Caco-2 (cell line): ENCODE data around the gene SLC38A2. TPM values are rescaled to one million over a fixed set of nuclear protein-coding genes. Genes with fewer than 3 reads are reported as not detected.
A peak's percentile ranks its signal among the peaks of the same experiment; 100 is the strongest.

Experiments
- BruUV-seq: library from RNA; stranded (reverse); fragments of 400-500 nt; replicated peaks from 2 replicates; lab custom pipeline; 2021; lab: Mats Ljungman, UMichigan
- CTCF ChIA-PET: fragments of 300-600 bp; sonication (Branson Sonifier 250); formaldehyde crosslinking; loops from one replicate; lab custom pipeline; 2022; ENCODE audit warnings: antibody characterized with exemption; lab: Charles Lee
- POLR2A ChIA-PET: fragments of 300-600 bp; sonication (Branson Sonifier 250); formaldehyde crosslinking; loops from one replicate; lab custom pipeline; 2022; ENCODE audit warnings: antibody characterized with exemption; lab: Charles Lee
- DNase-seq, 2 experiments: peaks; one replicate each; pipeline versions ENCODE4 v3.0.0 to v3.0.0-alpha.2; 2020 to 2022
- H3K27me3 ChIP-seq: replicated peaks from 2 replicates; pipeline ENCODE4 v1.6.0; 2011; ENCODE audit warnings: low read length; ENCODE audit not compliant: control insufficient read depth, insufficient read depth
- H3K36me3 ChIP-seq: 2 replicates; pipeline ENCODE4 v1.5.1; 2011; ENCODE audit warnings: low read length; ENCODE audit not compliant: control insufficient read depth, insufficient read depth
- H3K4me1 ChIP-seq: fragments of 250-450 bp; sonication (Bioruptor Pico); 2 replicates; pipeline ENCODE4 v1.5.1; 2020; ENCODE audit warnings: mild to moderate bottlenecking
- H3K4me3 ChIP-seq: 2 replicates; pipeline ENCODE4 v1.5.1; 2011; ENCODE audit warnings: low read depth, mild to moderate bottlenecking, control low read depth, low read length
- H3K9me3 ChIP-seq: fragments of 250-450 bp; sonication (Bioruptor Pico); 2 replicates; pipeline ENCODE4 v1.5.1; 2020; ENCODE audit warnings: mild to moderate bottlenecking, moderate library complexity
- H3K27ac Mint-ChIP-seq: one replicate; pipeline ENCODE4 v1.8.0; 2022; ENCODE audit warnings: mixed read lengths; ENCODE audit not compliant: unreplicated experiment
- H3K27me3 Mint-ChIP-seq: one replicate; pipeline ENCODE4 v1.8.0; 2022; ENCODE audit warnings: mixed read lengths; ENCODE audit not compliant: insufficient read depth, unreplicated experiment
- H3K36me3 Mint-ChIP-seq: one replicate; pipeline ENCODE4 v1.8.0; 2022; ENCODE audit warnings: mild to moderate bottlenecking, mixed read lengths; ENCODE audit not compliant: insufficient read depth, unreplicated experiment
- H3K4me1 Mint-ChIP-seq: one replicate; pipeline ENCODE4 v1.8.0; 2022; ENCODE audit warnings: low read depth, mixed read lengths; ENCODE audit not compliant: unreplicated experiment
- H3K4me3 Mint-ChIP-seq: one replicate; pipeline ENCODE4 v1.8.0; 2022; ENCODE audit warnings: mild to moderate bottlenecking, moderate library complexity, mixed read lengths; ENCODE audit not compliant: unreplicated experiment
- H3K9me3 Mint-ChIP-seq: one replicate; pipeline ENCODE4 v1.8.0; 2022; ENCODE audit warnings: mixed read lengths; ENCODE audit not compliant: unreplicated experiment
- CTCF ChIP-seq, 2 experiments: fragments of 200-600 bp in 1 of 2; IDR thresholded peaks; 1 replicate in 1 of 2; 2 replicates in 1 of 2; pipeline versions ENCODE4 v1.5.1 to v1.8.0; 2011 to 2022; ENCODE audit warnings: antibody characterized with exemption in 1 of 2, control low read depth in 1 of 2, inconsistent platforms in 1 of 2, low read depth in 1 of 2, low read length in 1 of 2, mild to moderate bottlenecking in 1 of 2, moderate library complexity in 1 of 2; ENCODE audit not compliant: insufficient read depth in 1 of 2, severe bottlenecking in 1 of 2, unreplicated experiment in 1 of 2
- intact Hi-C: fragments of 100-400 bp; cut with micrococcal nuclease; formaldehyde crosslinking; loops from one replicate; pipeline ENCODE4 v1.10.0; 2022; ENCODE audit not compliant: unreplicated experiment
- total RNA-seq: library from RNA; stranded (reverse); gene quantifications from 2 replicates; pipeline ENCODE4 v1.2.3, GENCODE V29; 2022

The SLC38A2 gene
- total RNA-seq, 1 experiment from 2014 or later = 331 TPM

- Histone ChIP-seq H3K4me3 (no peak overlapping the region), H3K9me3 (no peaks in the 10 kb centered on the region; the same call in 1 of the 2 replicates), H3K4me1 (no peaks in the 10 kb centered on the region), H3K36me3 (no peaks in the 10 kb centered on the region), H3K27me3 (no peaks in the 10 kb centered on the region)
- Mint-ChIP-seq H3K27me3 (no peaks in the 10 kb centered on the region), H3K4me1 (no peaks in the 10 kb centered on the region), H3K36me3 (peaks cover 6% of the 10 kb centered on the region), H3K4me3 (no peak overlapping the region), H3K9me3 (no peaks in the 10 kb centered on the region), H3K27ac (no peak overlapping the region)
- no peak for TF ChIP-seq CTCF (IDR thresholded peaks at IDR 0.05; ENCODE audit: insufficient read depth in 1 of 2, low read depth in 1 of 2, low read length in 1 of 2, severe bottlenecking in 1 of 2, unreplicated experiment in 1 of 2)
- intact Hi-C loops = no loop called here
- POLR2A ChIA-PET = no interaction called here
- CTCF ChIA-PET = no interaction called here
- DNase-seq = no peak
- BruUV-seq = no TSS peak
Observed at GRCh38 chr12:46402941-46403718, 30.6 kb upstream of the SLC38A2 start.

- no peaks in the 10 kb centered on the region for H3K9me3 Mint-ChIP-seq
- no peak for TF ChIP-seq CTCF (IDR thresholded peaks at IDR 0.05; ENCODE audit: insufficient read depth in 1 of 2, low read depth in 1 of 2, low read length in 1 of 2, severe bottlenecking in 1 of 2, unreplicated experiment in 1 of 2)
- intact Hi-C loops = no loop called here
- Histone ChIP-seq H3K27me3 (no peaks in the 10 kb centered on the region), H3K4me1 (no peaks in the 10 kb centered on the region), H3K4me3 (no peak overlapping the region), H3K36me3 (no peaks in the 10 kb centered on the region), H3K9me3 (no peaks in the 10 kb centered on the region; the same call in 1 of the 2 replicates)
- BruUV-seq = no TSS peak
- DNase-seq = no peak
- ChIA-PET CTCF (no interaction called here), POLR2A (no interaction called here)
- H3K4me3 Mint-ChIP-seq = no peak overlapping the region
- H3K4me1 Mint-ChIP-seq = no peaks in the 10 kb centered on the region
- H3K27ac Mint-ChIP-seq = no peak overlapping the region
- peaks cover 6% of the 10 kb centered on the region for H3K36me3 Mint-ChIP-seq
- H3K27me3 Mint-ChIP-seq = no peaks in the 10 kb centered on the region
Observed at GRCh38 chr12:46402451-46402850, 29.9 kb upstream of the SLC38A2 start.

- no peak for TF ChIP-seq CTCF (IDR thresholded peaks at IDR 0.05; ENCODE audit: insufficient read depth in 1 of 2, low read depth in 1 of 2, low read length in 1 of 2, severe bottlenecking in 1 of 2, unreplicated experiment in 1 of 2)
- no peaks in the 10 kb centered on the region for H3K27me3 Mint-ChIP-seq
- no peaks in the 10 kb centered on the region; the same call in 1 of the 2 replicates for H3K9me3 ChIP-seq
- ChIA-PET POLR2A (no interaction called here), CTCF (no interaction called here)
- no peaks in the 10 kb centered on the region for H3K4me1 ChIP-seq
- no peaks in the 10 kb centered on the region for H3K4me1 Mint-ChIP-seq
- DNase-seq = peak in 1 of 2 experiments; percentile 15
- no TSS peak for BruUV-seq
- H3K36me3 ChIP-seq = no peaks in the 10 kb centered on the region
- no peaks in the 10 kb centered on the region for H3K27me3 ChIP-seq
- H3K4me3 ChIP-seq = no peak overlapping the region
- no peak overlapping the region for H3K4me3 Mint-ChIP-seq
- H3K27ac Mint-ChIP-seq = no peak overlapping the region
- intact Hi-C loops = no loop called here
- H3K9me3 Mint-ChIP-seq = no peaks in the 10 kb centered on the region
- H3K36me3 Mint-ChIP-seq = peaks cover 6% of the 10 kb centered on the region
Observed at GRCh38 chr12:46401662-46402061, 29.1 kb upstream of the SLC38A2 start.
